Liver (tissue), 3 donors: ENCODE measurements around the gene FGF1.

Experiments
- EGR1 ChIP-seq, 2 donors: IDR thresholded peaks; 2 replicates each; pipeline ENCODE4 v1.6.1; 2016 to 2018; ENCODE audit warnings: antibody characterized with exemption in 2 of 2, low read depth in 2 of 2
- JUND ChIP-seq, 2 donors: IDR thresholded peaks; 2 replicates each; pipeline ENCODE4 v1.6.1; 2016; ENCODE audit warnings: antibody characterized with exemption in 2 of 2
- RAD21 ChIP-seq, 2 donors: IDR thresholded peaks; 2 replicates each; pipeline ENCODE4 v1.6.1; 2016; ENCODE audit warnings: antibody characterized with exemption in 2 of 2, mild to moderate bottlenecking in 2 of 2
- SP1 ChIP-seq: IDR thresholded peaks from 2 replicates; pipeline ENCODE4 v1.6.1; 2018; ENCODE audit warnings: antibody characterized with exemption, mild to moderate bottlenecking
- TAF1 ChIP-seq: conservative IDR thresholded peaks from 2 replicates; pipeline ENCODE4 v1.6.1; 2016; ENCODE audit warnings: antibody characterized with exemption, mild to moderate bottlenecking
- YY1 ChIP-seq: IDR thresholded peaks from 2 replicates; pipeline ENCODE4 v1.6.1; 2016; ENCODE audit warnings: antibody characterized with exemption, mild to moderate bottlenecking
- TF ChIP-seq, protein P1 (sequence below): fragments of 150-350 bp; IDR thresholded peaks from 2 replicates; pipeline ENCODE4 v1.5.1; 2017; ENCODE audit warnings: improper control_type of control experiment, low read depth, low read length; ENCODE audit not compliant: missing input control
- TF ChIP-seq, protein P2 (sequence below): IDR thresholded peaks from 2 replicates; pipeline ENCODE4 v1.6.1; 2016; ENCODE audit warnings: antibody characterized with exemption, mild to moderate bottlenecking
- donor health status: healthy.
- donor health status: healthy.

- TF ChIP-seq, protein P1, sequence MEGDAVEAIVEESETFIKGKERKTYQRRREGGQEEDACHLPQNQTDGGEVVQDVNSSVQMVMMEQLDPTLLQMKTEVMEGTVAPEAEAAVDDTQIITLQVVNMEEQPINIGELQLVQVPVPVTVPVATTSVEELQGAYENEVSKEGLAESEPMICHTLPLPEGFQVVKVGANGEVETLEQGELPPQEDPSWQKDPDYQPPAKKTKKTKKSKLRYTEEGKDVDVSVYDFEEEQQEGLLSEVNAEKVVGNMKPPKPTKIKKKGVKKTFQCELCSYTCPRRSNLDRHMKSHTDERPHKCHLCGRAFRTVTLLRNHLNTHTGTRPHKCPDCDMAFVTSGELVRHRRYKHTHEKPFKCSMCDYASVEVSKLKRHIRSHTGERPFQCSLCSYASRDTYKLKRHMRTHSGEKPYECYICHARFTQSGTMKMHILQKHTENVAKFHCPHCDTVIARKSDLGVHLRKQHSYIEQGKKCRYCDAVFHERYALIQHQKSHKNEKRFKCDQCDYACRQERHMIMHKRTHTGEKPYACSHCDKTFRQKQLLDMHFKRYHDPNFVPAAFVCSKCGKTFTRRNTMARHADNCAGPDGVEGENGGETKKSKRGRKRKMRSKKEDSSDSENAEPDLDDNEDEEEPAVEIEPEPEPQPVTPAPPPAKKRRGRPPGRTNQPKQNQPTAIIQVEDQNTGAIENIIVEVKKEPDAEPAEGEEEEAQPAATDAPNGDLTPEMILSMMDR: no peak
- TF ChIP-seq EGR1 (IDR thresholded peaks at IDR 0.05; ENCODE audit: low read depth in 2 of 2): no peak
- TF ChIP-seq TAF1: no peak
- TF ChIP-seq RAD21 (IDR thresholded peaks at IDR 0.05): no peak
- TF ChIP-seq YY1: no peak
- TF ChIP-seq SP1: no peak
- no peak for TF ChIP-seq JUND (IDR thresholded peaks at IDR 0.05)
- TF ChIP-seq, protein P2, sequence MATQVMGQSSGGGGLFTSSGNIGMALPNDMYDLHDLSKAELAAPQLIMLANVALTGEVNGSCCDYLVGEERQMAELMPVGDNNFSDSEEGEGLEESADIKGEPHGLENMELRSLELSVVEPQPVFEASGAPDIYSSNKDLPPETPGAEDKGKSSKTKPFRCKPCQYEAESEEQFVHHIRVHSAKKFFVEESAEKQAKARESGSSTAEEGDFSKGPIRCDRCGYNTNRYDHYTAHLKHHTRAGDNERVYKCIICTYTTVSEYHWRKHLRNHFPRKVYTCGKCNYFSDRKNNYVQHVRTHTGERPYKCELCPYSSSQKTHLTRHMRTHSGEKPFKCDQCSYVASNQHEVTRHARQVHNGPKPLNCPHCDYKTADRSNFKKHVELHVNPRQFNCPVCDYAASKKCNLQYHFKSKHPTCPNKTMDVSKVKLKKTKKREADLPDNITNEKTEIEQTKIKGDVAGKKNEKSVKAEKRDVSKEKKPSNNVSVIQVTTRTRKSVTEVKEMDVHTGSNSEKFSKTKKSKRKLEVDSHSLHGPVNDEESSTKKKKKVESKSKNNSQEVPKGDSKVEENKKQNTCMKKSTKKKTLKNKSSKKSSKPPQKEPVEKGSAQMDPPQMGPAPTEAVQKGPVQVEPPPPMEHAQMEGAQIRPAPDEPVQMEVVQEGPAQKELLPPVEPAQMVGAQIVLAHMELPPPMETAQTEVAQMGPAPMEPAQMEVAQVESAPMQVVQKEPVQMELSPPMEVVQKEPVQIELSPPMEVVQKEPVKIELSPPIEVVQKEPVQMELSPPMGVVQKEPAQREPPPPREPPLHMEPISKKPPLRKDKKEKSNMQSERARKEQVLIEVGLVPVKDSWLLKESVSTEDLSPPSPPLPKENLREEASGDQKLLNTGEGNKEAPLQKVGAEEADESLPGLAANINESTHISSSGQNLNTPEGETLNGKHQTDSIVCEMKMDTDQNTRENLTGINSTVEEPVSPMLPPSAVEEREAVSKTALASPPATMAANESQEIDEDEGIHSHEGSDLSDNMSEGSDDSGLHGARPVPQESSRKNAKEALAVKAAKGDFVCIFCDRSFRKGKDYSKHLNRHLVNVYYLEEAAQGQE: no peak
Observed at GRCh38 chr5:142576804-142577203, 109.1 kb downstream of the FGF1 start.
